PC-3 (cell line): ENCODE measurements around the gene ZNF710. TPM values are rescaled to one million over a fixed set of nuclear protein-coding genes. Genes with fewer than 3 reads are reported as not detected.

ENCODE experiments used
- ATAC-seq: fragments of 200-7000 bp; cut with Tn5 transposase; 2 replicates; pipeline ENCODE4 v1.9.1; 2020; ENCODE audit warnings: mild to moderate bottlenecking, moderate library complexity
- BruUV-seq: library from RNA; stranded (reverse); fragments of 400-500 nt; replicated peaks from 2 replicates; lab custom pipeline; 2021; lab: Mats Ljungman, UMichigan
- CTCF ChIA-PET: fragments of 300-600 bp; sonication (Branson Sonifier 250); formaldehyde crosslinking; loops from one replicate; lab custom pipeline; 2022; ENCODE audit warnings: antibody characterized with exemption; lab: Charles Lee
- POLR2A ChIA-PET: fragments of 300-600 bp; sonication (Branson Sonifier 250); formaldehyde crosslinking; loops from one replicate; lab custom pipeline; 2022; ENCODE audit warnings: antibody characterized with exemption; ENCODE audit not compliant: unreplicated experiment; lab: Charles Lee
- DNase-seq: peaks from one replicate; pipeline ENCODE4 v3.0.0-alpha.2; 2015
- H2AFZ ChIP-seq: fragments of 300-600 bp; sonication (generic); 2 replicates; pipeline ENCODE4 v1.6.0; 2016; ENCODE audit warnings: antibody characterized with exemption, low read length
- H3F3A ChIP-seq: fragments of 300-600 bp; sonication (generic); one replicate; pipeline ENCODE4 v1.6.0; 2017; ENCODE audit warnings: antibody characterized with exemption, low read length, control low read depth, mild to moderate bottlenecking; ENCODE audit not compliant: unreplicated experiment
- H3K27ac ChIP-seq: fragments of 300-600 bp; sonication (generic); 2 replicates; pipeline ENCODE4 v1.5.1; 2016; ENCODE audit warnings: mild to moderate bottlenecking, low read length
- H3K27me3 ChIP-seq: fragments of 300-600 bp; sonication (generic); 2 replicates; pipeline ENCODE4 v1.6.1; 2016; ENCODE audit warnings: low read length, mixed read lengths
- H3K36me3 ChIP-seq: fragments of 300-600 bp; sonication (generic); 2 replicates; pipeline ENCODE4 v1.6.1; 2016; ENCODE audit warnings: low read depth, mixed run types, low read length, mixed read lengths
- H3K4me1 ChIP-seq: fragments of 300-600 bp; sonication (generic); 2 replicates; pipeline ENCODE4 v1.5.1; 2016; ENCODE audit warnings: low read length; ENCODE audit not compliant: insufficient read depth
- H3K4me2 ChIP-seq: fragments of 300-600 bp; sonication (generic); 2 replicates; pipeline ENCODE4 v1.6.0; 2016; ENCODE audit warnings: low read length
- H3K4me3 ChIP-seq: fragments of 300-600 bp; sonication (generic); 2 replicates; pipeline ENCODE4 v1.5.1; 2016; ENCODE audit warnings: mild to moderate bottlenecking, low read length, mixed read lengths
- H3K79me2 ChIP-seq: fragments of 300-600 bp; sonication (generic); 2 replicates; pipeline ENCODE4 v1.6.1; 2017; ENCODE audit warnings: low read length, mixed read lengths
- H3K9ac ChIP-seq: fragments of 300-600 bp; sonication (generic); 2 replicates; pipeline ENCODE4 v1.6.0; 2016; ENCODE audit warnings: mild to moderate bottlenecking, low read length
- H3K9me2 ChIP-seq: fragments of 300-600 bp; sonication (generic); replicated peaks from 2 replicates; pipeline ENCODE4 v1.6.1; 2016; ENCODE audit warnings: mixed run types, low read length, mixed read lengths
- H3K9me3 ChIP-seq: fragments of 300-600 bp; sonication (generic); 2 replicates; pipeline ENCODE4 v1.6.1; 2016; ENCODE audit warnings: low read length, mixed read lengths
- H4K20me1 ChIP-seq: fragments of 300-600 bp; sonication (generic); 2 replicates; pipeline ENCODE4 v1.6.1; 2016; ENCODE audit warnings: low read length, mixed read lengths
- EZH2 ChIP-seq: fragments of 300-600 bp; sonication (generic); IDR thresholded peaks from one replicate; pipeline ENCODE4 v1.6.1; 2017; ENCODE audit warnings: antibody characterized with exemption, mild to moderate bottlenecking, low read length; ENCODE audit not compliant: unreplicated experiment
- EZH2phosphoT487 ChIP-seq: fragments of 300-600 bp; sonication (generic); IDR thresholded peaks from 2 replicates; pipeline ENCODE4 v1.6.1; 2018; ENCODE audit warnings: mild to moderate bottlenecking, antibody characterized with exemption, low read length, borderline replicate concordance
- intact Hi-C: fragments of 100-400 bp; cut with micrococcal nuclease; formaldehyde crosslinking; loops from 2 replicates; pipeline ENCODE4 v1.9.0; 2023
- total RNA-seq: library from RNA; depleted of rRNA; stranded (reverse); fragments of >200 nt; gene quantifications from 2 replicates; pipeline ENCODE4 v1.2.3, GENCODE V29; 2014
- TF ChIP-seq, protein P1 (sequence below): fragments of 300-600 bp; sonication (generic); conservative IDR thresholded peaks from 2 replicates; pipeline ENCODE4 v1.5.1; 2017; ENCODE audit warnings: antibody characterized with exemption, low read depth, mild to moderate bottlenecking, low read length

ZNF710 gene
- total RNA-seq, 1 experiment from 2014 or later = 12.9 TPM

DNA sequence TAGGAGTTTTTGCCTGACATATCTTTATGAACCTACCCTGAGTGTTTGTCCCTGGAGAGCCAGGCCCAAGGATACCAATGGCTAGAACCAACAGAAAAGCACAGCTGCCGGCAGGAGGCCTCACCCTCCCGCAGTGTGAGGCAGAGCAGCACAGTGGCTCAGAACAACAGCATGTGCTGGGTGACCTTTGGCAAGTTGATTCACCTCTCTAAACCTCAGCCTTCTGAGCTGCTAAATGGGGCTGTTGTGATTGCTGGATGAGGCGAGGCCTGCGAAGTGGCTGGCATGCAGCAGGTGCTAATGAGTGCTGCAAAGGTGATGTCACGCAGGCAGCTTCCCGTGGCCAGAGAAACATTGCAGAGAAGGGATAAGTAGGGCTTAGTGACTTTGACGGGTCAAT is 77.8 kb downstream of the ZNF710 start:
- BruUV-seq = no TSS peak
- Histone ChIP-seq H3F3A (no peaks in the 10 kb centered on the region), H3K9me2 (no peaks in the 10 kb centered on the region), H3K4me1 (peaks cover 13% of the 10 kb centered on the region), H3K9me3 (no peaks in the 10 kb centered on the region), H3K9ac (no peak overlapping the region), H3K27ac (no peak overlapping the region), H3K4me2 (no peak overlapping the region), H3K79me2 (no peaks in the 10 kb centered on the region), H3K27me3 (no peaks in the 10 kb centered on the region), H3K36me3 (0 out of 2 replicates have a peak, but pooled peaks cover 16% of the 10 kb centered on the region), H3K4me3 (no peak overlapping the region), H2AFZ (no peak overlapping the region), H4K20me1 (no peaks in the 10 kb centered on the region)
- DNase-seq (no peak), ATAC-seq (no peak)
- ChIA-PET POLR2A (no interaction called here), CTCF (no interaction called here)
- TF ChIP-seq EZH2 = no peak
- TF ChIP-seq EZH2phosphoT487 = no peak
- TF ChIP-seq, protein P1, sequence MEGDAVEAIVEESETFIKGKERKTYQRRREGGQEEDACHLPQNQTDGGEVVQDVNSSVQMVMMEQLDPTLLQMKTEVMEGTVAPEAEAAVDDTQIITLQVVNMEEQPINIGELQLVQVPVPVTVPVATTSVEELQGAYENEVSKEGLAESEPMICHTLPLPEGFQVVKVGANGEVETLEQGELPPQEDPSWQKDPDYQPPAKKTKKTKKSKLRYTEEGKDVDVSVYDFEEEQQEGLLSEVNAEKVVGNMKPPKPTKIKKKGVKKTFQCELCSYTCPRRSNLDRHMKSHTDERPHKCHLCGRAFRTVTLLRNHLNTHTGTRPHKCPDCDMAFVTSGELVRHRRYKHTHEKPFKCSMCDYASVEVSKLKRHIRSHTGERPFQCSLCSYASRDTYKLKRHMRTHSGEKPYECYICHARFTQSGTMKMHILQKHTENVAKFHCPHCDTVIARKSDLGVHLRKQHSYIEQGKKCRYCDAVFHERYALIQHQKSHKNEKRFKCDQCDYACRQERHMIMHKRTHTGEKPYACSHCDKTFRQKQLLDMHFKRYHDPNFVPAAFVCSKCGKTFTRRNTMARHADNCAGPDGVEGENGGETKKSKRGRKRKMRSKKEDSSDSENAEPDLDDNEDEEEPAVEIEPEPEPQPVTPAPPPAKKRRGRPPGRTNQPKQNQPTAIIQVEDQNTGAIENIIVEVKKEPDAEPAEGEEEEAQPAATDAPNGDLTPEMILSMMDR = no peak
- intact Hi-C loops = no loop called here

DNA sequence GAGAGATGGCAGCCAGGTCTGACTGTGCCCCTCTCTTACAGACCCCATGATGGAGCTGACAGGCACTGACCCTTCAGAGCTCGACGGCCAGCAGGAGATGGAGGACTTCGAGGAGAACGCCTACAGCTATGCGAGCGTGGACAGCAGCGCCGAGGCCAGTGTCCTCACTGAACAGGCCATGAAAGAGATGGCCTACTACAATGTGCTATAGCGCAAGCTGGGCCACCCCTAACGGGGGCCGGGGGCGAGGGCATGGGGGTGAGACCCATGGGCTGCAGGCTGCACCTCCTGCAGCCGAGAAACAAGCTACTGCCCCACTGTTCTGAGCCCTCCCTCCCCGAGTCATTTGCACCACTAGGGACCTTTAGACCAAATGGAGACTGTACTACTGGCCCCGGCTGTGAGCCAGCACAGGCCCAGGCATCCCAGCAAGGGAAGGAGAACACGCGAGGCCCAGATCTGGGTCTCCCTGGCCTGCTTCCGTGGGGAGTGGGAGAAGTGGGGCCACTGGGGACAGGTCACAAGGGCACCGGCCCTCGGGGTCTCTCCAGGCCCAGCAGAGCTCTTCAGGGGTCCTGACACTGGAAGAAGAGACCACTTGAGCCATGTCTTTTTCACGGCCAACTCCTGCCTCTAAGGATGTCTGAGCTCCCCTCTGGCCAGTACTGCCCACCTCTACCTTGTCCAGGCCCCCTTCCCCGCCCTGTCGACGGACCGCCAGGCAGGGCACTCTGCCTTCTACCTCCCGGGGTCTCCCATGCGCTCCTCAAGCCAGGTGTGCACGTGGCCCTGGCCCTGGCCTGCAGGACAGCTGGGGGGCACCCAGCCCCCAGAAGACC is 78.7 kb downstream of the ZNF710 start:
- POLR2A ChIA-PET = no interaction called here
- intact Hi-C loops = no loop called here
- Histone ChIP-seq H3K4me1 (peaks cover 13% of the 10 kb centered on the region), H3K4me3 (no peak overlapping the region), H3K79me2 (no peaks in the 10 kb centered on the region), H3K9me2 (no peaks in the 10 kb centered on the region), H3K27me3 (no peaks in the 10 kb centered on the region), H3K27ac (no peak overlapping the region), H3K9me3 (no peaks in the 10 kb centered on the region), H3K4me2 (no peak overlapping the region), H4K20me1 (no peaks in the 10 kb centered on the region), H3K9ac (no peak overlapping the region), H3K36me3 (0 out of 2 replicates have a peak, but pooled peaks cover 12% of the 10 kb centered on the region), H3F3A (no peaks in the 10 kb centered on the region), H2AFZ (no peak overlapping the region)
- DNase-seq (no peak), ATAC-seq (no peak)
- TF ChIP-seq, protein P1 = no peak
- no peak for TF ChIP-seq EZH2
- no peak for TF ChIP-seq EZH2phosphoT487
- no TSS peak for BruUV-seq
- CTCF ChIA-PET = no interaction called here

GRCh38 chr15:90080458-90080755 is 79.3 kb downstream of the ZNF710 start:
- no TSS peak for BruUV-seq
- intact Hi-C loops = no loop called here
- H3K27ac ChIP-seq = no peak overlapping the region

More at GRCh38 chr15:90080458-90080755, 79.3 kb downstream of the ZNF710 start:
- no peak overlapping the region for H3K4me2 ChIP-seq
- H3K4me1 ChIP-seq = peaks cover 9% of the 10 kb centered on the region
- no peak overlapping the region for H3K4me3 ChIP-seq
- no peaks in the 10 kb centered on the region for H3K27me3 ChIP-seq
- no peaks in the 10 kb centered on the region for H4K20me1 ChIP-seq
- no peak for DNase-seq
- H3K9me3 ChIP-seq = no peaks in the 10 kb centered on the region
- 0 out of 2 replicates have a peak, but pooled peaks cover 12% of the 10 kb centered on the region for H3K36me3 ChIP-seq
- ChIA-PET CTCF (no interaction called here), POLR2A (no interaction called here)
- H2AFZ ChIP-seq = no peak overlapping the region
- H3F3A ChIP-seq = no peaks in the 10 kb centered on the region
- no peak overlapping the region for H3K9ac ChIP-seq
- H3K79me2 ChIP-seq = no peaks in the 10 kb centered on the region
- TF ChIP-seq, protein P1 = no peak
- TF ChIP-seq EZH2 (no peak), EZH2phosphoT487 (no peak)
- H3K9me2 ChIP-seq = no peaks in the 10 kb centered on the region
- ATAC-seq = no peak
